BJ (cell line): ENCODE data around the gene CCL15. TPM values are rescaled to one million over a fixed set of nuclear protein-coding genes. Genes with fewer than 3 reads are reported as not detected.

Experiments used
- CTCF ChIA-PET: fragments of 350-600 bp; formaldehyde crosslinking; extraction: SDS; loops from one replicate; lab custom pipeline; 2021; ENCODE audit warnings: antibody characterized with exemption, inconsistent platforms; lab: Yijun Ruan, JAX
- POLR2A ChIA-PET: fragments of 300-600 bp; sonication (Branson Sonifier 250); formaldehyde crosslinking; extraction: SDS; loops from one replicate; lab custom pipeline; 2021; ENCODE audit warnings: antibody characterized with exemption; lab: Charles Lee
- DNase-seq: peaks from one replicate; pipeline ENCODE4 v3.0.0-alpha.2; 2011; ENCODE audit warnings: low read depth
- H3K27me3 ChIP-seq: 2 replicates; pipeline ENCODE4 v1.6.0; 2011; ENCODE audit warnings: low read length; ENCODE audit not compliant: control insufficient read depth, insufficient read depth
- H3K36me3 ChIP-seq: 2 replicates; pipeline ENCODE4 v1.5.1; 2011; ENCODE audit warnings: low read length; ENCODE audit not compliant: control insufficient read depth, insufficient read depth
- H3K4me3 ChIP-seq: 2 replicates; pipeline ENCODE4 v1.5.1; 2011; ENCODE audit warnings: low read depth, mild to moderate bottlenecking, control low read depth, low read length
- polyA plus RNA-seq: library from polyadenylated mRNA; depleted of rRNA; stranded (reverse); fragments of >200 nt; gene quantifications from 2 replicates; pipeline ENCODE4 v1.2.3, GENCODE V29; 2011
- TF ChIP-seq, protein P1 (sequence below): IDR thresholded peaks from 2 replicates; pipeline ENCODE4 v1.5.1; 2011; ENCODE audit warnings: low read depth, mild to moderate bottlenecking, control low read depth, inconsistent platforms, low read length, moderate library complexity; ENCODE audit not compliant: insufficient read depth

The CCL15 gene
- polyA plus RNA-seq, 1 experiment = not detected

DNA sequence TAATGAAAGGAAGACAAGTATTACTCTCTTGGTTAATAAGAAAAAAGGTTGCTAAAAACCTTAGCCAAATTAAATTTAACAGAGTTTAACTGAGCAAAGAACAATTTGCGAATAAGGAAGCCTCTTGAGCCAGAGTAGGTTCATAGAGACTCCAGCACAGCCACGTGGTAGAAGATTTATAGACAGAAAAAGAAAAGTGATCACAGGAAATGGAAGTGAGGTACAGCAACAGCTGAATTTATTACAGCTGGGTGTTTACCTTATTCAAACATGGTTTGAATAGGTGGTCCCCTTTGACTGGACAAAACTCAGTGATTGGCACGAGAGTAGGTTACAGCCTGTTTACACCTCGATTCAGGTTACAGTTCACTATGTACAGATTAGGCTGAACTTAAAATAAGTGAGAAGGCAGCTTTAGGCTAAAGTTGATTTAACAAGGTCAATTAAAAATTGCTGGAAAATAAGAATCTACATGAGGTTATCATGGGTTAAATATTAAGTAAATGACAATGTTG is 3.3 kb upstream of the CCL15 start:
- ChIA-PET CTCF (interaction anchor here (0.7 to 1.4 kb wide), 4 partner anchors 8 to 31 kb away, joined by 3 to 4 read pairs (median 3); no protein-coding TSS in a partner anchor), POLR2A (no interaction called here)
- DNase-seq = no peak
- Histone ChIP-seq H3K4me3 (no peak overlapping the region), H3K27me3 (peaks cover 2% of the 10 kb centered on the region; the same call in 1 of the 2 replicates), H3K36me3 (no peaks in the 10 kb centered on the region)
- TF ChIP-seq, protein P1, sequence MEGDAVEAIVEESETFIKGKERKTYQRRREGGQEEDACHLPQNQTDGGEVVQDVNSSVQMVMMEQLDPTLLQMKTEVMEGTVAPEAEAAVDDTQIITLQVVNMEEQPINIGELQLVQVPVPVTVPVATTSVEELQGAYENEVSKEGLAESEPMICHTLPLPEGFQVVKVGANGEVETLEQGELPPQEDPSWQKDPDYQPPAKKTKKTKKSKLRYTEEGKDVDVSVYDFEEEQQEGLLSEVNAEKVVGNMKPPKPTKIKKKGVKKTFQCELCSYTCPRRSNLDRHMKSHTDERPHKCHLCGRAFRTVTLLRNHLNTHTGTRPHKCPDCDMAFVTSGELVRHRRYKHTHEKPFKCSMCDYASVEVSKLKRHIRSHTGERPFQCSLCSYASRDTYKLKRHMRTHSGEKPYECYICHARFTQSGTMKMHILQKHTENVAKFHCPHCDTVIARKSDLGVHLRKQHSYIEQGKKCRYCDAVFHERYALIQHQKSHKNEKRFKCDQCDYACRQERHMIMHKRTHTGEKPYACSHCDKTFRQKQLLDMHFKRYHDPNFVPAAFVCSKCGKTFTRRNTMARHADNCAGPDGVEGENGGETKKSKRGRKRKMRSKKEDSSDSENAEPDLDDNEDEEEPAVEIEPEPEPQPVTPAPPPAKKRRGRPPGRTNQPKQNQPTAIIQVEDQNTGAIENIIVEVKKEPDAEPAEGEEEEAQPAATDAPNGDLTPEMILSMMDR = no peak

DNA sequence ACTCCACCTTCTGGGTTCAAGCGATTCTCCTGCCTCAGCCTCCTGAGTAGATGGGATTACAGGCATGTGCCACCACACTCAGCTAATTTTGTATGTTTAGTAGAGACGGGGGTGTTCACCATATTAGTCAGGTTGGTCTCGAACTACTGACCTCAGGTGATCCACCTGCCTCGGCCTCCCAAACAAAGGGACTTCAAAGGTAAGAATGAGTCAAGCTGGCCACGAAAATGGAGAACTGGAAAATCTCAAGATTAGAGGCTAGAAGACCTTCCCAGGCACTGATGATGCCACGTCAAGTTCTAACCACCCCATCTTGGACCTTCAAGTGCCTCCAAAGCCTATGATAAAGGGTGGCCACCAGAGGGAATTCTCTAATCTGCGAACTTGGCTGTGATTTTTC is 1.3 kb upstream of the CCL15 start:
- Histone ChIP-seq H3K36me3 (no peaks in the 10 kb centered on the region), H3K27me3 (peaks cover 2% of the 10 kb centered on the region; the same call in 1 of the 2 replicates), H3K4me3 (no peak overlapping the region)
- DNase-seq = no peak
- CTCF ChIA-PET = no interaction called here
- TF ChIP-seq, protein P1 = no peak
- POLR2A ChIA-PET = no interaction called here

DNA sequence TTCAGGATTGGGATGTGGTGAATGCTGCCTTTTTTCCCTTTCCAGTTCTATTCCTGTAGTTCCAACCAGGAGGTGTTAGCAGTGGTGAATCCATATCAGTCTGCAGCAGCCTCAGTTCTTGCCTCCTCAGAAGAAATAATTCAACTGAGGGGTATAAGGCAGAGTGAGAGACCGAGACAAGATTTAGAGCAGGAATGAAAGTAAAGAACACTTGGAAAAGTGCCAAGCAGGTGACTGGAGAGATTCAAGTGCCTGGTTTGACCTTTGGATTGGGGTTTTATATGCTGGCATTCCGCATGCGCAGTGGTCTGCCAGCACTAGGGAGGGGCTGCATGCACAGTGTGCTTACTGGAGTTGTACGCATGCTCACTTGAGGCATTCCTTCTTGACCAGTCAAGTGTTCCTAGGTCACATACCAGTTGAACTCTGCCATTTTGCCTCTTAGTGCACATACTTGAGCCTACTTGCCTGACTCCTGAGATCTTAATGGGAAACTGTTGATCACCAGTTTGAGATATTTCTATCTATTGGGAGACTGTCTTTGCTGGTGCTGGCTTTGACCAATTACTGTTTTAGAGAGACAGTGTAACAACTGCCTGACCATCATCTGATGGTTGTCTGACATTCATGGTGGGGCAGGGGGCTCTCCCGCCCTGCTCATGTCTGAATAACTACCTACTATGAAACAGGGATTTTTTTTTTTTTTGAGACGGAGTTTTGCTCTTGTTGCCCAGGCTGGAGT is 680 bp upstream of the CCL15 start:
- Histone ChIP-seq H3K4me3 (no peak overlapping the region), H3K27me3 (peaks cover 2% of the 10 kb centered on the region; the same call in 1 of the 2 replicates), H3K36me3 (no peaks in the 10 kb centered on the region)
- TF ChIP-seq, protein P1 = no peak
- no peak for DNase-seq
- POLR2A ChIA-PET = no interaction called here
- CTCF ChIA-PET = interaction anchor here (1.5 kb wide), 1 partner anchor 9 kb away, joined by 3 read pairs; no protein-coding TSS in a partner anchor

DNA sequence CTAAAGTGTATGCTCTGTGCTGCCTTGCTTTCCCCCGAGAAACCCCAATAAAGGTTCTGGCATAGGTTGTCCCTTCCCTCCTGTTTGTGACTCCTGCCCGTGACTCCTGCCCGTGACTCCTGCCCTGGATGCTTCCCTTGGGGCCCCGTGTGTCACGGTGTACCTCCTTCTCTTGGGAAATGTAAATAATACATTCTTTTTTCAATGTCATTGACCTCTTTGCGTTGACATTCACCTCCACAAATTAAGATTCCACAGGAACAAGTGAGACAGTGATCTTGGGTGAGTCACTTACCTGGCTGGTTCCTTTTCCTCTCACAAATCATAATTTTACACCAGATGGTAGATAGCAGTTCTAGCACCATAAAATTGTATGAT is 632 bp downstream of the CCL15 start:
- ChIA-PET CTCF (interaction anchor here (1.5 kb wide), 1 partner anchor 8 kb away, joined by 3 read pairs; no protein-coding TSS in a partner anchor), POLR2A (no interaction called here)
- H3K36me3 ChIP-seq = no peaks in the 10 kb centered on the region
- DNase-seq = no peak
- no peak overlapping the region for H3K4me3 ChIP-seq
- TF ChIP-seq, protein P1 = no peak
- H3K27me3 ChIP-seq = peaks cover 2% of the 10 kb centered on the region; the same call in 1 of the 2 replicates

DNA sequence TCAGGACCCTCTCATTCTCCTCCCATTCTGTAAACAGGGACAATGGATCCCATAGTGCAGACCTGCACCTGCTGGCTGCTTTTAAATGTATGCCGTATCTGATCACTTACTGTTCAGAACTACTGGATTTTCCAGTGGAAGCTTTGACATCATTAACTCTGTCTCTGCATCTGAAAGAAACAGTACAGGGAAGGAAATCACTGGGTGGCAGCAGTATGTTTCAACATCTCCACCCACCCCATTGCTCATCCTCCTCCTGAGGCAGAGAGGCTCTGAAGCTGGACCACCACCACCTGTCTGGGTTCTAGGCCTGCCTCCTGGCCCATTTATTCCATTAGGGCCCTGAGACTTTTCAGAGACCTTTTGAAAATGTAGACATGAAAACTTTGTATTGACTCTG is 2.6 kb downstream of the CCL15 start:
- TF ChIP-seq, protein P1 = no peak
- CTCF ChIA-PET = no interaction called here
- Histone ChIP-seq H3K36me3 (no peaks in the 10 kb centered on the region), H3K4me3 (no peak overlapping the region), H3K27me3 (no peaks in the 10 kb centered on the region)
- no peak for DNase-seq
- POLR2A ChIA-PET = no interaction called here
